ENCODE results near the gene USH2A.
A peak's percentile ranks its signal among the peaks of the same experiment; 100 is the strongest.
"Not testable (repeated sequence)": the region's sequence is repeated elsewhere in the genome, so short reads cannot be mapped to it uniquely, and the experiment has no call there.

Gene USH2A

GRCh38 chr1:216044538-216044937, 378.7 kb downstream of the USH2A start:
- no peak for DNase-seq

GRCh38 chr1:216034506-216034905, 388.7 kb downstream of the USH2A start:
- no peak for DNase-seq

- no peak for DNase-seq
Observed at GRCh38 chr1:216032961-216033614, 390.2 kb downstream of the USH2A start.

- no peak for DNase-seq
Observed at GRCh38 chr1:216032284-216032683, 391.0 kb downstream of the USH2A start.

- DNase-seq = no peak
Observed at GRCh38 chr1:216028631-216029030, 394.6 kb downstream of the USH2A start.

GRCh38 chr1:216024546-216024945, 398.7 kb downstream of the USH2A start:
- DNase-seq = no peak

GRCh38 chr1:216020743-216021345, 402.4 kb downstream of the USH2A start:
- no peak for DNase-seq

- DNase-seq = no peak
Observed at GRCh38 chr1:216015116-216015515, 408.1 kb downstream of the USH2A start.

- DNase-seq = no peak
Observed at GRCh38 chr1:216014086-216014485, 409.2 kb downstream of the USH2A start.

- DNase-seq = not testable (repeated sequence)
Observed at GRCh38 chr1:216009456-216009855, 413.8 kb downstream of the USH2A start.

GRCh38 chr1:216005916-216006315, 417.3 kb downstream of the USH2A start:
- no peak for DNase-seq

- no peak for DNase-seq
Observed at GRCh38 chr1:215992620-215993019, 430.6 kb downstream of the USH2A start.

GRCh38 chr1:215987092-215987875, 436.0 kb downstream of the USH2A start:
- no peak for DNase-seq

GRCh38 chr1:215986401-215986800, 436.8 kb downstream of the USH2A start:
- DNase-seq = no peak

- DNase-seq = no peak
Observed at GRCh38 chr1:215983680-215984079, 439.6 kb downstream of the USH2A start.

- DNase-seq = no peak
Observed at GRCh38 chr1:215971793-215972441, 451.3 kb downstream of the USH2A start.

- DNase-seq = no peak
Observed at GRCh38 chr1:215970406-215970805, 452.8 kb downstream of the USH2A start.

- DNase-seq = no peak
Observed at GRCh38 chr1:215963621-215964020, 459.6 kb downstream of the USH2A start.

GRCh38 chr1:215963040-215963439, 460.2 kb downstream of the USH2A start:
- DNase-seq = no peak

- DNase-seq = no peak
Observed at GRCh38 chr1:215958841-215959240, 464.4 kb downstream of the USH2A start.

GRCh38 chr1:215957663-215958062, 465.6 kb downstream of the USH2A start:
- peak; percentile 34 for DNase-seq

GRCh38 chr1:215932558-215932957, 490.7 kb downstream of the USH2A start:
- DNase-seq = no peak

GRCh38 chr1:215926670-215927069, 496.6 kb downstream of the USH2A start:
- DNase-seq = no peak
